ENCODE measurements around the gene DPH7. TPM values are rescaled to one million over a fixed set of nuclear protein-coding genes. Genes with fewer than 3 reads are reported as not detected.
"Not testable (repeated sequence)": the region's sequence is repeated elsewhere in the genome, so short reads cannot be mapped to it uniquely, and the experiment has no call there.

DPH7 gene
- total RNA-seq, 1 donor from 2014 or later = 39.4 TPM

DNA sequence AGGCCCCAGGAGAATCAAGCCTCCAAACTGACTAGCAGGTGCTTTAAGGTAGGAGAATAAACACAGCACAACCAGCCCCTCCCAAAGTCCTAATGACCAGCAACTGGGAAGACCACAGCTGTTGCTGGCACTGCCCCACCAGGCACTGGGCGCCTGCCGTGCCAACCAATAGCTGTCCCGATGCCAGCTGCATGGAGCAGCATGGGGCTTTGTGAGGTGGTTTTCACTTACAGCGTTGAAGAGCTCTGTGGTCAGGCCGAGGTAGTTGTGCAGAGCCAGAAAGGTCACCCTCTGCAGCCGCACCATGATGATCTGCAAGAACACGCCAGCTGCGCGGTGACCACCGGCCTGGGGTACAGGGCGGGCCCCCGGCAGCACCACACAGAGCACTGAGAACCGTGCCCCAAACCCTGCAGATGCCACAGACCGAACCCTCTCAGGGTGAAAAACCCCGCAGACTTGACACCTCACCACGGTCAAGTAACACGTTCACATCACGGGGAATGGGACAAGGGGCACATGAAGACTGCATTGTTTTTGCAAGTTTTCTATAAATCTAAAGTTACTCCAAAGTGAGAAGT lies 57.2 kb downstream of the DPH7 start:
- intact Hi-C loops (cut with micrococcal nuclease) = no loop called here

DNA sequence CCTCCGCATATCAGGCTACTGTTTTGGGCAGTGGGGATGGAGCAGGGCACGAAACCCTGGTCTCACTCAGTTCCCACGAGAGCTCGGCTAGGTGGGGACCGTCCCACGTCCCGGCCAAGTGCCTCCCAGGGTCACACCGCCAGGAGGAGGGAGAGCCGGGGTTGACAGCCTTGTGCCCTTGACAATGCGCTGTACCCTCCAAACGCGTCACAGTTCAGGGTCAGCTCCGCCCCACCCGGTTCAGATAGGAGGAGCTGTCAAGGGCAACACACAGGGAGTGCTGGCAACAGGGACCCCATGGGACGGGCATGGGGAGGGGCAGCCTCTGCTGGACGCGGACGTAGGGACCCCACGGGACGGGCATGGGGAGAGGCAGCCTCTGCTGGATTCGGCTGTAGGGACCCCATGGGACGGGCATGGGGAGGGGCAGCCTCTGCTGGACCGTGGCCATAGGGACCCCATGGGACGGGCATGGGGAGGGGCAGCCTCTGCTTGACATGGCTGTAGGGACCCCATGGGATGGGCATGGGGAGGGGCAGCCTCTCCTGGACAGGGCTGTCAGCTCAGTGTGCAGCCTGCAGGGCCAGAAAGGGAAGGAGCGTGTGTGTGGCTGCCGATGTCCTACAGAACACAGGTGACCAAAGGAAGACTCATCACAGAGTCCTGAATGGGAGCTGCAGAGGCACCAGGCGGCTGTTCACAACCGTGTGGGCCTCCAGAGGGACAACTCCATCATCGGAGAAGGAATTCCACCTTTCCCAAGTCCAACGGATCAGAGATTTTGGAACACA lies 57.9 kb downstream of the DPH7 start:
- intact Hi-C loops (cut with micrococcal nuclease) = no loop called here

DNA sequence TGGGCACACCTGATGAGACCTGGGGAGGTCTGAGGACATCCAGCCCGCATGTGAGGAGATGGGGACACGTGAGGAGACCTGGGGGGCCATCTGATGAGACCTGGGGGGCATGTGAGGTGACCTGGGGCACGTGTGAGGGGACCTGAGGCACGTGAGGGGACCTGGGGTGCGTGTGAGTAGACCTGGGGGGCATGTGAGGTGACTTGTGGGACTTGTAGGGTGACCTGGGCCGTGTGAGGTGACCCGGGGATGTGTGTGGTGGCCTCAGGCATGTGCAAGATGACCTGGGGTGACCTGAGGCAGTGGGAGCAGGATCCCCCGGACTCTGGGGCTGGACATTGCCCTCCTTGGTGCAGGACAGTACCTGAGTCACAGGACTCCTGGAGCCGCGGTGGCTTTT lies 59.2 kb downstream of the DPH7 start:
- intact Hi-C loops (cut with micrococcal nuclease) = no loop called here

DNA sequence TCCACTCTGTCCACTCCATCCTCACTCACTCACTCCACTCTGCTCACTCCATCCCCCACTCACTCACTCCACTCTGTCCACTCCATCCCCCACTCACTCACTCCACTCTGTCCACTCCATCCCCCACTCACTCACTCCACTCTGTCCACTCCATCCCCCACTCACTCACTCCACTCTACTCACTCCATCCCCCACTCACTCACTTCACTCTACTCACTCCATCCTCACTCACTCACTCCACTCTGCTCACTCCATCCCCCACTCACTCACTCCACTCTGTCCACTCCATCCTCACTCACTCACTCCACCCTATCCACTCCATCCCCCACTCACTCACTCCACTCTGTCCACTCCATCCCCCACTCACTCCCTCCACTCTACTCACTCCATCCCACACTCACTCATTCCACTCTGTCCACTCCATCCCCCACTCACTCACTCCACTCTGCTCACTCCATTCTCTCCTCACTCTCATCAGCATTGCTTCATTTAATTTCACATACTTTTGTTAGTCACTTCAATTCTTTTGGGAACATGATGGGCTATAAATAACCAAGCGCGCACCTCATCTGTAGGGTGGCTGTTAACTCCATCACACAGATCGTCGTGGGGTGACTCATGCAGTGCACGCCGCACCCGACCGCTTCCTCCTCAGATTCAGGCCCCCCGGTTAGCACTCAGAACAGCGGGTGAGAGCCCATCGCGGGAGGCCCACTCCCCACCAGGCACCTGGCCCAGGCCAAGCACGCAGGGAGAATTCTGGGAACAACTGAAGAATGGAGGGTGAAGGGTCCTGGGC lies 59.9 kb downstream of the DPH7 start:
- intact Hi-C loops (cut with micrococcal nuclease) = not testable (repeated sequence)

DNA sequence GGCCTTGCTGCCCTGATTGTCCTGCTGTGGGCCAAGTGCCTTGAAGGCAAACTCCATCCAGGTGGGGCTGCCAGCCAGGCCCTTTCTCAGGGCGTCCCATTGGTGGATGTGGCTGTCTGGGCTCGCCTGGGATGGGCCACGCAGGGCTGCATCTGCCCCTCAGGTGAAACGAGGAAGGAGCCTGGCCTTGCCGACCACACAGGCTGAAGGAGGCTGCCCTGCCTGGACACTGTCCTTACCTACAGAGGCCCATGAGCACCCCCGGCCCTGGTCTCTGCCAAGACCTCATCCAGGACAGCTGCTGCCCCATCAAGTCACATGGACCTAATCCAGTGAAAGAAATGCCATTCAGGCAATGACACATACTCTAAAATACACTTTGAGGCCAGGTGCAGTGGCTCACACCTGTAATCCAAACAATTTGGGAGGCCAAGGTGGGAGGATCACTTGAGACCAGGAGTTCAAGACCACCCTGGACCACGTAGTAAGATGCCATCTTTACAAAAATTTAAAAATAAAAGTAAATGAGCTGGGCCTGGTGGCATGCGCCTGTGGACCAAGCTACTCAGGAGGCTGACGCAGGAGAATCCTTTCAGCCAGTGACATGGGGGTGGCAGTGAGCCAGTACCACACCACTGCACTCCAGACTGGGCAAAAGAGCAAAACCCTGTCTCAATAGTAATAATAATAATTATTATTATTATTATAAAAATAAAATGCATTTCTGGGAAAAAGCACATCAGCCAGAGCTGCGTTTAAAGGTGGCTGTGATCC lies 62.4 kb downstream of the DPH7 start:
- intact Hi-C loops (cut with micrococcal nuclease) = no loop called here

DNA sequence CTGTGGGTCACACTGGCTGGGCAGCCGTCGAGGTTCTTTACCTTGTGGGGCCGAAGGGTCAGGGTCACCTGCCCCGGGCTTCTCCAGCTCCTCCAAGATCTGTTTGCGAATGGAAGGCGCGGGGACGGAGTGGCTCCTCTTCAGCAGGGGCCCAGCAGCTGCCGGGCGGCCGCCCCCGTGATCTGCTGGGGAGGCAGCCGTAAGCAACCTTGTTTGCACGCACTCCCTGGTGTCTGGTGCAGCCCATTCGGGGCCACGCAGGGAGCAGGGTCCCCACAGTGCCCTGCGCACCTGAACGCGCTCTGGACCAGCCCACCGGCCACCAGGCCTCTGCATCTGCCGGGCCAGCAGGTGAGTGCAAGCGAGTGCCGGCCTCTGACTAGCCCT lies 63.4 kb downstream of the DPH7 start:
- intact Hi-C loops (cut with micrococcal nuclease) = no loop called here

DNA sequence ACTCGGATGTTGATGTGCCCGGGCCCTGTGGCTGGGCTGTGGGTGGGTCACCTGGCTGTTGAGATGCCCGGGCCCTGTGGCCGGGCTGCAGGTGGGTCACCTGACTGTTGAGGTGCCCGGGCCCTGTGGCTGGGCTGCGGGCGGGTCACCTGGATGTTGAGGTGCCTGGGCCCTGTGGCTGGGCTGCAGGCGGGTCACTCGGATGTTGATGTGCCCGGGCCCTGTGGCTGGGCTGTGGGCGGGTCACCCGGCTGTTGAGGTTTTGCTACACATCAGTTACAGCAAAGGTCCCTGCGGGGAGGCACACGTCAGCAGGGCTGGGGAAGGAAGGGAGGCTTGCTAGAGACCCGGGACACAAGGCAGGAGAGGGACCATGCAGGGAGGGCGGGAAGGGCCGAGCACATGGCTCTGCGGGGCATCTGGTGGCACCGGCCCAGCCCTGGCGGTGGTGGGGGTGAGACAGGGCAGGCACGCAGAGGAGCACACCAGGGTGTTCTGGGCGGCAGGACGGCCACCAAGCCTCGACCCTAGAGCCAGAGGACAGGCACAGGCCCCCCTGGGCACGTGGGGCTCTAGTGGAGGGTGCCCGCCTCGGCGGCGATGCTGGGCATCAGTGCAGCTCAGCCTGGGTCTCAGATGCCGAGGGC lies 63.9 kb downstream of the DPH7 start:
- intact Hi-C loops (cut with micrococcal nuclease) = no loop called here

DNA sequence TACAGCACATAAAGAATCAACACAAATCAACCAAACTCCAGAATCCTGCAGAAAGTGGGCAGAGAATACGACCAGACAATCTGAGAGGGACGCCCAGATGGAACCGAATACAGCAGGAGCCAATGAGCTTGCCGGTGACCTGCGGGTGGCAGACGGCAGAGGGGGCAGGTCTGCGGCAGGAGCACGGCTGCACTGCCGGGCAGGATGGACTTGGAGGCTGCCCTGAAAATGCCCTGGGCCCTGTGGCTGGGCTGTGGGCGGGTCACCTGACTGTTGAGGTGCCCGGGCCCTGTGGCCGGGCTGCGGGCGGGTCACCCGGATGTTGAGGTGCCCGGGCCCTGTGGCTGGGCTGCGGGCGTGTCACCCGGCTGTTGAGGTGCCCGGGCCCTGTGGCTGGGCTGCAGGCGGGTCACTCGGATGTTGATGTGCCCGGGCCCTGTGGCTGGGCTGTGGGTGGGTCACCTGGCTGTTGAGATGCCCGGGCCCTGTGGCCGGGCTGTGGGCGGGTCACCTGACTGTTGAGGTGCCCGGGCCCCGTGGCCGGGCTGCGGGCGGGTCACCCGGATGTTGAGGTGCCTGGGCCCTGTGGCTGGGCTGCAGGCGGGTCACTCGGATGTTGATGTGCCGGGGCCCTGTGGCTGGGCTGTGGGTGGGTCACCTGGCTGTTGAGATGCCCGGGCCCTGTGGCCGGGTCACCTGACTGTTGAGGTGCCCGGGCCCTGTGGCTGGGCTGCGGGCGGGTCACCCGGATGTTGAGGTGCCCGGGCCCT lies 64.7 kb downstream of the DPH7 start:
- intact Hi-C loops (cut with micrococcal nuclease) = not testable (repeated sequence)

DNA sequence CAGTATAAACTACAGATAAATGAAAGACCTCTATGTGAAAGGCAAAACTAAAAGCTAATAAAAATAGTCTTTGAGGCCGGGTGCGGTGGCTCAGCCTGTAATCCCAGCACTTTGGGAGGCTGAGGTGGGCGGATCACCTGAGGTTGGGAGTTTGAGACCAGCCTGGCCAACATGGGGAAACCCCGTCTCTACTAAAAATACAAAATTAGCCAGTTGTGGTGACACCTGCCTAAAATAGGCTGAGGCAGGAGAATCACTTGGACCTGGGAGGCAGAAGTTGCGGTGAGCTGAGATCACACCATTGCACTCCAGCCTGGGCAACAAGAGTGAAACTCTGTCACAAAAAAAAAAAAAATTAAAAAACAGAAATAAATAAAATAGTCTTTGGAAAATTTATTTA lies 65.6 kb downstream of the DPH7 start:
- intact Hi-C loops (cut with micrococcal nuclease) = not testable (repeated sequence)

DNA sequence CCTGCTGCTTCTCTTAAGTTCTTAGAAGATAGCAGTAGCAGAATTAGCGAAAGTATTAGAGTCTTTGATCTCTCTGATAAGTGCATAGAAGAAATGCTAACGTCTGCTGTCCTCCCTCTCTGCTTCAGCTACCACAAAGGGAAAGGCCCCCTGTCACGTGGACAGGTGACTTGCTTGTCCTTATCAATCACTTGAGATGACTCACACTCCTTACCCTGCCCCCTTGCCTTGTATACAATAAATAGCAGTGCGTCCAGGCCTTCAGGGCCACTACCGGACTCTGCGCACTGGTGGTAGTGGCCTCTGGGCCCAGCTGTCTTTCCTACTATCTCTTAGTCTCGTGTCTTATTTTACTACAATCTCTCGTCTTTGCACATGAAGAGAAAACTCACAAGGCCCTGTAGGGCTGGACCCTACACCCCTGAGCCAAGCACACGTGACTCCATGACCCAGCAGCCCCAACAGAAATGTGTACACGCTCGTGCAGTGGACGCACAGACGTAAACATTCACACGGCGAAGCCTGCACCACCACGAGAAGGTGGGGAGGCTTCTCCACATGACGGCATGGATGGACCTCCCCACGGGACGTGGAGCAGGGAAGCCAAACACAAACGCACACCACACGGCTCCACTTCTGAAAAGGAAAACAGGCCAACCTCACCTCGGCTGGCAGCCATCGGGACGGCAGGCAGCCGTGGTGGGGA lies 66.8 kb downstream of the DPH7 start:
- intact Hi-C loops (cut with micrococcal nuclease) = no loop called here

DNA sequence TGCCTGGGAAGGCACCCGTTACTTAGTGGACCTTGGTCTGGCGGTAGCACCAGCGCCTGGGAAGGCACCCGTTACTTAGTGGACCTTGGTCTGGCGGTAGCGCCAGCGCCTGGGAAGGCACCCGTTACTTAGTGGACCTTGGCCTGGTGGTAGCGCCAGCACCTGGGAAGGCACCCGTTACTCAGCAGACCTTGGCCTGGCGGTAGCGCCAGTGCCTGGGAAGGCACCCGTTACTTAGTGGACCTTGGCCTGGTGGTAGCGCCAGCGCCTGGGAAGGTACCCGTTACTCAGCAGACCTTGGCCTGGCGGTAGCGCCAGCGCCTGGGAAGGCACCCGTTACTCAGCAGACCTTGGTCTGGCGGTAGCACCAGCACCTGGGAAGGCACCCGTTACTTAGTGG lies 67.6 kb downstream of the DPH7 start:
- intact Hi-C loops (cut with micrococcal nuclease) = not testable (repeated sequence)

DNA sequence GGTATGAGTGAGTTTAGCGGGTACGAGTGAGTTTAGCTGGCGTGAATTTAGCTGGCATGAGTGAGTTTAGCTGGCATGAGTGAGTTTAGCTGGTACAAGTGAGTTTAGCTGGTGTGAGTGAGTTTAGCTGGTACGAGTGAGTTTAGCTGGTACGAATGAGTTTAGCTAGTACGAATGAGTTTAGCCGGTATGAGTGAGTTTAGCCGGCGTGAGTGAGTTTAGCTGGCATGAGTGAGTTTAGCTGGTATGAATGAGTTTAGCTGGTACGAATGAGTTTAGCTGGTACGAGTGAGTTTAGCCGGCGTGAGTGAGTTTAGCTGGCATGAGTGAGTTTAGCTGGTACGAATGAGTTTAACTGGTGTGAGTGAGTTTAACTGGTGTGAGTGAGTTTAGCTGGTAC lies 69.5 kb downstream of the DPH7 start:
- intact Hi-C loops (cut with micrococcal nuclease) = no loop called here

DNA sequence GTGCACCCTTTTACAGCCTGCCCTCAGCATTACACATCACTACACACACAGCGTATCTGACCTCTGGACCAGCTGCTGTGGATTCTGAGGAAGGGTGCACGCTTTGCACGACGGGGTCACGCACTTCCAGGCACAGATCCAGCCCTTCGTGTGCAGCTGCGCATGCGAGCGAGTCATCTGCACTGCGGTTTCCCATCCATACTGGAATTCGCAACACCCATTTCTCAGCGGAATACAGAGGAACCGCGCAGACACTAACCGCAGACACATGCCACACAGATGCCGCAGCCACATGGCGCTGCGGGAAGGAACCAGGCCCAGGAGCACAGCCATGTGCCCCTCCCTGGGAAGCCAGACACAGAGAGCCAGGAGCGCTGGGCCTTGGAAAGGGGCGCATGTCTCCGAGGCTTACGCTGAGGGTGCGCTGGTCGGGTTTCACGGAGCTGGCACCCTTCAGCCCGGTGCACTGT lies 72.0 kb downstream of the DPH7 start:
- intact Hi-C loops (cut with micrococcal nuclease) = no loop called here

DNA sequence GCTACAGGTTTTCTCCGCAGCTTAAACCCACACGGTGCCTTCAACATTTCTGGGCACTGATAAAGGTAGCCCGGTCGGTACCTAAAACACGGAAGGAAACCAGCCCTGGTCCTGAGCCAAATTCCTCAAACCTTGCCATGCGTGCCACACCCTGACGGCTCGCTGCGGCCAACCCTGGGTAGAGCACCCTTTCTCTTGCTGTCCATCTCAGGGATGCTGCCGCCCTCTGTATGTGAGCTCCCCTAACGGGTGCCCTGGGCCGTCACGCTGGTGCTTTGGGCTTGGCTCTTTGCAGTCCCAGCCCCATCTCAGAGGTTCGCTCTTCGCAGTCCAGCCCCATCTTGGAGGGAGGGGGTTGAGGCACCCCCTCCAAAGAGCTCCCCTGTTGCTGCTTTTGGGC lies 72.5 kb downstream of the DPH7 start:
- intact Hi-C loops (cut with micrococcal nuclease) = no loop called here

DNA sequence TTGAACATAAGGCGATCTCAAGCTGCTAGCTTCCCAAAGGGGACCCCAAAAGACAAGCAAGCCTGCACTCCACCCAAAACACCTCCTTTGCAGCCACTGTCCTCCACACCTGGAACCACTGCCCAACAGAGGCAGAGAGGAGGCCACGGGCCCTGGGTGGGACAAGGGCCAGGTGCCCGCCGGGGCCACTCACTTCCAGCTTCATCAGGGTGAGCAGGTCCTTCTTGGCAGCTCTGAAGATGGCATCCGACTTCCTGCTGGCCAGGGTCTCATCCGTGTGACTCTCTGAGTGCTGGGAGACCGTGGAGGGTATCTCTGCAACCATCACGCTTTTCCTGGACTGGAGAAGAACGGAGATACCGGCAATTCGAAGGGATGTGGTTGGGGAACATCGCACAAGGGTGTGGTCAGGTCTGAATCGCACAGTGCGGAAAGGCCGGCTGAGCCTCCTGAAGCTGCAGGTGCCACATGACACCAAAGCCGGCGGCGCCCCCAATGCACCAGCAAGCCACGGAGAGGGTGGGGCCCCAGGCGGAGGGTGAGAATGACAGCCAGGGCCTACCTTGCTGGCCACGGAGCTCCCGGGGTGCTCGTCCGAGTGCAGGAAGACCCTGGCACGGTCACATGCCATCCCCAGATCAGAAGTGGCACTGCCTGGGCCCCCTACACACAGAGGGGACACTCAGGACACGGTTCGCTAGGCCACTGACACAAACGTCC lies 73.1 kb downstream of the DPH7 start:
- intact Hi-C loops (cut with micrococcal nuclease) = no loop called here

Measured in T-helper 2 cell treated with Interferon-gamma antibody and Interleukin-4, amounts not matched to agents 100 ng/mL and 5 ng/mL, for 36 hours (primary cell).